GM21526 (cell line): ENCODE data around the gene THSD7A.

Experiments used
- ATAC-seq: cut with Tn5 transposase; IDR thresholded peaks from one replicate; pipeline ENCODE4 v1.9.1; 2021; ENCODE audit warnings: moderate library complexity; ENCODE audit not compliant: unreplicated experiment, low FRiP score

Gene THSD7A

GRCh38 chr7:11831736-11832495 lies at the start of gene THSD7A:
Gene THSD7A (minus strand): TSS chr7:11832198. CDS start chr7:11831946, 252 bp downstream.
- ATAC-seq: no peak

GRCh38 chr7:11881680-11882079 lies 49.7 kb upstream of the THSD7A start:
- ATAC-seq: no peak

- ATAC-seq: no peak
These were observed 43.6 kb upstream of the THSD7A start for GRCh38 chr7:11875635-11876034.

- no peak for ATAC-seq
These were observed 33.7 kb upstream of the THSD7A start for GRCh38 chr7:11865671-11866070.

GRCh38 chr7:11858622-11859302 lies 26.8 kb upstream of the THSD7A start:
- ATAC-seq: no peak

- ATAC-seq: no peak
These were observed 26.0 kb upstream of the THSD7A start for GRCh38 chr7:11858026-11858425.

GRCh38 chr7:11848251-11848650 lies 16.3 kb upstream of the THSD7A start:
- no peak for ATAC-seq

GRCh38 chr7:11847336-11847735 lies 15.3 kb upstream of the THSD7A start:
- no peak for ATAC-seq

- ATAC-seq: no peak
These were observed 14.5 kb upstream of the THSD7A start for GRCh38 chr7:11846361-11846955.

GRCh38 chr7:11843113-11843765 lies 11.2 kb upstream of the THSD7A start:
- ATAC-seq: no peak

- no peak for ATAC-seq
These were observed 9.7 kb upstream of the THSD7A start for GRCh38 chr7:11841657-11842056.

GRCh38 chr7:11835260-11835659 lies 3.3 kb upstream of the THSD7A start:
- no peak for ATAC-seq

GRCh38 chr7:11833431-11833830 lies 1.4 kb upstream of the THSD7A start:
- ATAC-seq: no peak

- no peak for ATAC-seq
These were observed 752 bp downstream of the THSD7A start for GRCh38 chr7:11831156-11831735.

GRCh38 chr7:11830582-11831155 lies 1.3 kb downstream of the THSD7A start:
- ATAC-seq: no peak

GRCh38 chr7:11829954-11830353 lies 2.0 kb downstream of the THSD7A start:
- no peak for ATAC-seq

- no peak for ATAC-seq
These were observed 12.1 kb downstream of the THSD7A start for GRCh38 chr7:11819947-11820346.

- ATAC-seq: no peak
These were observed 12.7 kb downstream of the THSD7A start for GRCh38 chr7:11819271-11819670.

- ATAC-seq: no peak
These were observed 13.7 kb downstream of the THSD7A start for GRCh38 chr7:11818281-11818680.

- ATAC-seq: no peak
These were observed 14.8 kb downstream of the THSD7A start for GRCh38 chr7:11817111-11817740.
